NCI-H526 (cell line): ENCODE results near the gene TTLL13.

Source experiments
- DNase-seq, 2 experiments: peaks; one replicate each; lab custom pipeline; 2025; lab: John Stamatoyannopoulos, UW

TTLL13 gene

GRCh38 chr15:90249203-90249863, at the start of gene TTLL13:
Gene TTLL13 (plus strand): TSS chr15:90249556. CDS start chr15:90250631, 1,075 bp downstream.
- peak; percentile 58 to 95 for DNase-seq

DNA sequence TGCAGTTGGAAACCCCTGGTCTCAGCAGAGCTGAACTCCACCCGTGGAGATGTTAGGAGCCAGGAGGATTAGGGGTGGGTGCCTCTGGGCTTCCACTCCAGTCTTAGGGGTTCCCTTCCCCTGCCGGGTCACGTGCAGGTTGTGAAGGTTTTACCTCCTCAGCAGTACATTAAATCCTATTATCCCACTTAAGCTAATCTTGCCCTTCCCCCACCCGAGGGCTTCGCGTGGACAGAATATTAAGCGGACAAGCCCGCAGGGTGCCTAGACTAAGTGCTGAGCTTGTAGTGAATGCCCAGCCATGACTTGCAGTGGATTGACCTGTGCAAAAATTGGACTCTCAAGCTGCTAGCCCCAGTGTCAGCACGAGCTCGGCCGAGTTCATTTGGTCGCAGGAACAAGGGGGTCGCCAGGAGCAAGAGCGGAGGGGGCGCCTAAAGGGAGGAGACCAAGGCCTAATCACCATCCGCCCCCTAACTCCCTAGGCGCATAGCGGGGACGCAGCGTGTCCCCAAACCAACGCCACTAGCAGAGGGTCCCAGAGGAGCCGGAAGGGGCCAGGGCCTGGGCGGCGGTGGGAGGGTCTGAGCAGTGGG, 48.7 kb upstream of the TTLL13 start:
- DNase-seq, result peak in 1 of 2 experiments; percentile 27

GRCh38 chr15:90201130-90201943, 48.0 kb upstream of the TTLL13 start, which contains the start of gene SEMA4B:
Gene SEMA4B (plus strand): TSS chr15:90201330. CDS start chr15:90201579, 249 bp downstream.
- peak; percentile 21 to 90 for DNase-seq

DNA sequence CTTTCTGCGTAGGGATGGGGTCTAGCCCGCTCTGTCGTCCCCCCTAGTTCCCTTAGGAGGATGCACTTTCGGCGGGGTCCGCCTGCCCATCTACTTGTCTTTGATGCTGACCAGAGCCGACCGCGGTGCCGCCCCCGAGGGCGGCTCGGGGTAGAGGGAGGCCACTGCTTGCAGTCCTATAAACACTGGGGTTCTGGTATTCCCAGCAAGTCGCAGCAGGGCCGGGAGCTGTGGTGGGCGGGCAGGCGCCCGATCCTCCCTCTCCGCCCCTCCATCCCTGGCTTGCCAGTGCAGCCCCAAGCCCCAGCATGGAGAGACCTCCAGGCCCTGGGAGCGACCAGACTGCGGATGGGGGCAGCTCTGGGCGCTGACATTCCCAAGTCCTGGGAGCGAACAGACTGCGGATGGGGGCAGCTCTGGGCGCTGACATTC, 47.4 kb upstream of the TTLL13 start:
- DNase-seq, result peak in 1 of 2 experiments; percentile 36

GRCh38 chr15:90202929-90203328, 46.4 kb upstream of the TTLL13 start:
- no peak for DNase-seq

- no peak for DNase-seq
Measured at GRCh38 chr15:90203473-90203872, 45.9 kb upstream of the TTLL13 start.

GRCh38 chr15:90203922-90204321, 45.4 kb upstream of the TTLL13 start:
- peak in 1 of 2 experiments; percentile 21 for DNase-seq

DNA sequence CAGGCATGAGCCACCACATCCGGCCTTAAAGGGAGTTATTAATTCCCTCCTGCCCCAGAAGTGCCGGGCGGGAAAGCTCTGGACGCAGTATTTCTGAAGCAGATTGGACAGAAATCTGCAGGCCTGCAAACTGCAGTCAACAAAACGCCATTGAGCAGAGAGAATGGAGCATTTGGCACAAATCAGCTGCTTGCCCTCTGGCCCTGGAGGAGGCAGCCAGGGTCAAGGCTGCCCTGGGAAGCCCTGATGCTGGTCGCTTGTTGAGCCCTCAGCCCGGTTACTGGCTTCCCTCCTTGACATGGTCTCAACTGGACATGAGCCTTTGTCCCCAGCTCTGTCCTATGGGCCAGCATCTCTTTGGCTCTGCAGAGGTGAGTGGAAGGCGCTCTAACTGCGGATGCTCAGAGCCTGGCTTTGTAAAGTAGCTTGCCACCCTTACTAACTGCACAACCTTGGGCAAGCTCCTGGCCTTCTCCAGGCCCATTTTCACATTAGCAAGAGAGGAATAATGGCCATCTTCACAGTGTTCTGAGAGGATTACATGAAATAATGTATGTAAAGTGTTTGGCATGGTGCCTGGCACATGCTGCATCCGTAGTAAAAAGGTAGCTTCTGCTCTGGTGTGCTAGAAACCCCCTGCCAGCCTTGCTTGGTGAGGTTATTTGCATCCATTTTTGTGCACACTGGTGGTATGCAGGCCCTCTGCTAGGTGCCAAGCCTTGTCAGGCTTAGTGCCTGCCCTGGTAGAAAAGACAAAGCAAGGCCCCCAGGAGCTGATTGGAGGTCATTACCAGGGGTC, 44.1 kb upstream of the TTLL13 start:
- peak; percentile 5 to 36 for DNase-seq

- no peak for DNase-seq
Measured at GRCh38 chr15:90205886-90206285, 43.5 kb upstream of the TTLL13 start.

DNA sequence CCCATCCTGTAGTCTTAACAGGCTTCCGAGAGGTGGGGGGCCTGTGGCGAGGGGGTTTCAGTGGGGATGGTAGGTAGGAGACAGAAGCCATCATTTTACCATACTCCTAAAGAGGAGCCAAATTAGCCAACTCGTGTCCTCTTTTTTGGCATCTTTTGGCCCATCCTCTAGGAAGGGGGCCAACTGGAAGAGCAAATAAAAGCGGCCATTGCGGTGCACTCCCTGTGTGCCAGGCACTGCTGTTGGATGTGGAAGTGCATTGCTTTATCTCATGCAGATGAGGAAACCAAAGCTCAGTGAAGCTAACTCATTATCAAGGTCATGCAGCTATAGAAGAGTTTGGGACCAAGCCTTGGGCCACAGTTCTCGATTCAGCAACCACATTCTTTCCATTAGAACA, 42.1 kb upstream of the TTLL13 start:
- no peak for DNase-seq

DNA sequence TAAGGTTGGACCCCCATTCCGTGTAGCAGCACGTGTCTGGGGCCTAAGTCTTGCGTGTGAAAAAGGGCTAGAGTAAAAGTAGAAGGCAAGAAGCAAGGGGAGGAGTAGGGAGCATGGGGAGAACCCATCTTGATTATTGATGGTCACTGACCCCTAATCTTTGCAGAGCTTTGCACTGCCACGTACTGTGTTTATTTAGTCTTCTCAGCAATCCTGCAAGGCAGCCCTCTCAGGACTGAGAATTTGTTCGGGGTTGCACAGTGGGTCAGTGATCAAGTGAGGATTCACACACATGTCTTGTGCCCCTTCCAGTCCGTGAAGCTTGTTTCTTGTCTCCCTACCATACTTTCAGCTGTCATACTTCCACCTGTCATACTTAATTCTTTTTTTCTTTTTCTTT, 41.0 kb upstream of the TTLL13 start:
- DNase-seq, result no peak

DNA sequence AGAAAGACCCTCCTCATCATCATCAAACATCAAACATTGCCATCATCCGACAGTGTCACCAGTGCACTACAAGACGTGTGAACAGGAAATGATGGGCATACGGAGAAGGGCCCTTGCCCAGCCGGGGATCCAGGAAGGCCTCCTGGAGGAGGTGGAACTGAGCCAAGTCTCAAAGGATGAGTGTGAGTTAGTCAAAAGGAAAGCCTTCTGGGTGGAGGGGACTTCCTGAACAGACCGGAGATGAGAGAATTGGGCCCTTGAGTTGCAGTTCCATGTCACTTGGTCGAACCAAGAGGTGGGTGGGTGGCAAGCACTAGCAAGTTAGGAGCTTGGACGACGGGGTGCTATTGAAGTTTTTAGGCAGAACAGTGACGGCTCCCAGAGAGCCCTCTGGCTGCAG, 39.8 kb upstream of the TTLL13 start:
- no peak for DNase-seq

DNA sequence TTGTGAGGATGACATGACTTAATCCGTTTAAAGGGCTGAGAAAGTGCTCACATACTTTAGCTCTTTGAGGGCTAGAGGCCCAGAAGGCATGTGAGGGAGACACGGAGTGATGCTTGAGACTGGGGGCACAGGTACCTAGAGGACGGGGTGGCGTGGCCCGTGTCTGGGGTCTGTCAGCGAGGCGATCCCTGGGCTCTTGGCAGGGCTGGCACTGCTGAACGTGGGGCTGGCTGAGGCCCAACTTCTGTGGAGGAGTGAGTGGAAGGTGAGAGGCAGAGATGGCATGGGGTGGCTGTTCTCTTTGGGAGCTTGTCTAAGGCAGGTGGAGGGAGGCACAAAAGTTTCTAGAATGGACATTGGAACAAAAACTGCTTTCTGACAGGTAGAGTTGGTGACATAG, 38.8 kb upstream of the TTLL13 start:
- DNase-seq, result no peak

DNA sequence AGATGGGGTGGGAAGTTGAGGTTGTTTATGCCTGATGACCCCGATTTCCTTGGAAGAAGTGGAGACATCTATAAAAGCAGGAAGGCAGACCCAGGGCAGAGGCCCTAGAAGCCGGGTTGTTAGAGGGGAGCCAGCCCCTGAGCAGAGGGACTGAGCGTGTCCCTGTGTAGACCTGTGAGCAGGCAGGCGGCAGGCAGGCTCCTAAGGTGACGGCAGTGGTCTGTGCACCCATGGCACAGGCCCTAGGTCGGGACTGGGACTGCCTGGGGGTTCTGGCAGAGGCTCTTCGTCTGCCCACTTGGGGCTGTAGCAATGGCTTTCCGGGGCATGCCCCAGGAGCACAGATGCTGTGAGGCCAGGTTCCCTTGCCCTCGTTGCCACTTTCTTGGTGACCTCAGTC, 38.3 kb upstream of the TTLL13 start:
- DNase-seq, result no peak

- no peak for DNase-seq
Measured at GRCh38 chr15:90211440-90212143, 37.8 kb upstream of the TTLL13 start.

DNA sequence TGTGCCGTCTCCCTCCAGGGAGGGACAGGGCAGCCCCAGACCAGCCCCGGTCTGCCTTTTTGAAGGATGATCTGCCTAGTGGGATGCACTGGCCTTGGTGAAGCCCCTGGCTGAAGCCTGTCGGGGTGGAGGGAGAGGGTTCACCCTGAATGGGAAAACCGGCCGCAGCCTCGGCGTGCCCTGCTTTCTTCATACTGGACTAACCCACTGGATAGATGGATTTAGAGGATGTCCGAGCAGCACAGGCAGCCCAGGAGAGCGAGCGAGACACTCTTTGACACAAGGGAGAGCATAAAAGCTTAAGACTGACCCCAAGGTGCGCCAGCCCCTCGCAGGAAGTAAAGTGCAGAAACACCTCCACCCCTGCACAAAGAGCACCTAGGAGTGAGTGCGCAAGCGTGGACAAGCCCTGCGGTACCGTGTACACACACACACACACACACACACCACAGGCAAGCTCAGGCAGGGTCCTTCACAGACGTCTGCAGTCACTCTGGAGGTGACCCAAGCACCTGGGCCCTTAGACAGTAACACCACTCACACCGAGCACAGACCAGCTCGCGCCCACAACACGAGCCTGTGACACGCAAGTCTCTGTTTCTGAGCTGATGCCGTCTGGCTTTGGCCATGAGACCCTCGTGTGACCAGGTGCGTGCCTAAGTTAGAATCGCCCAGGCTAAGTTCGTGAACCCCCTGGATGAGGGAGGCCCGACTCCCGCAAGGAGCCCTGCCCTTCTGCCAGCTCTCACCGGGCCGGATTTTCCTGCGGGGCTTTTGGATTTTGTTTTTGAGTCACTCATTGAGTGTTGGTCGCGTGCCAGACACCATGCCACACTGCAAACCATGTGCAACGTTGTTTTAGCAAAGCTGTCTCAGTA, 36.9 kb upstream of the TTLL13 start:
- no peak for DNase-seq

GRCh38 chr15:90213122-90213817, 36.1 kb upstream of the TTLL13 start:
- DNase-seq, result no peak

- no peak for DNase-seq
Measured at GRCh38 chr15:90213818-90214204, 35.5 kb upstream of the TTLL13 start.

- DNase-seq, result no peak
Measured at GRCh38 chr15:90214553-90215196, 34.7 kb upstream of the TTLL13 start.
